A549 (cell line): ENCODE results near the gene ITM2C.

Experiments used
- BHLHE40 ChIP-seq: IDR thresholded peaks from 2 replicates; pipeline ENCODE4 v1.6.1; 2012; ENCODE audit warnings: low read depth, low read length, inconsistent platforms
- CEBPB ChIP-seq, 2 experiments: fragments of >200 bp in 1 of 2; sonication (Bioruptor Twin) in 1 of 2; formaldehyde crosslinking in 1 of 2; IDR thresholded peaks; 2 replicates each; pipeline ENCODE4 v1.6.1; 2012 to 2016
- CTCF ChIP-seq: fragments of >200 bp; sonication (Bioruptor Twin); formaldehyde crosslinking; IDR thresholded peaks from 3 replicates; pipeline ENCODE4 v1.5.1; 2016
- JUN ChIP-seq, 2 experiments: fragments of >200 bp; sonication (Bioruptor Twin); formaldehyde crosslinking; IDR thresholded peaks; 2 replicates in 1 of 2; 3 replicates in 1 of 2; pipeline ENCODE4 v1.6.1; 2016 to 2017
- KDM1A ChIP-seq: fragments of 200-600 bp; sonication (generic); IDR thresholded peaks from 2 replicates; pipeline ENCODE4 v1.6.1; 2016; ENCODE audit warnings: low read depth, mild to moderate bottlenecking
- MAZ ChIP-seq: fragments of 150-350 bp; IDR thresholded peaks from 2 replicates; pipeline ENCODE4 v1.6.1; 2014; ENCODE audit warnings: antibody characterized with exemption, low read depth, low read length, borderline replicate concordance
- MYC ChIP-seq: IDR thresholded peaks from 2 replicates; pipeline ENCODE4 v1.6.1; 2012; ENCODE audit warnings: mild to moderate bottlenecking, inconsistent platforms, low read length, improper control_type of control experiment, borderline replicate concordance
- POLR2A ChIP-seq: IDR thresholded peaks from 2 replicates; pipeline ENCODE4 v1.6.1; 2012; ENCODE audit warnings: mild to moderate bottlenecking, low read length
- SREBF2 ChIP-seq: fragments of 450-650 bp; IDR thresholded peaks from 2 replicates; pipeline ENCODE4 v1.6.1; 2014; ENCODE audit warnings: mild to moderate bottlenecking, moderate library complexity
- TP53 ChIP-seq: fragments of 250-450 bp; sonication (Bioruptor Pico); IDR thresholded peaks from 2 replicates; pipeline ENCODE4 v1.5.0; 2021; ENCODE audit warnings: mild to moderate bottlenecking, moderate library complexity

GRCh38 chr2:230925879-230926765, 61.4 kb downstream of the ITM2C start:
- TF ChIP-seq TP53 (CRISPR knock-in tag): no peak
- TF ChIP-seq JUN (IDR thresholded peaks at IDR 0.05): no peak
- no peak for TF ChIP-seq CTCF
- TF ChIP-seq MAZ: no peak
- no peak for TF ChIP-seq BHLHE40
- no peak for TF ChIP-seq CEBPB (IDR thresholded peaks at IDR 0.05)
- no peak for TF ChIP-seq SREBF2
- TF ChIP-seq POLR2A: no peak
- no peak for TF ChIP-seq KDM1A
- TF ChIP-seq MYC: no peak
